GM15510 (cell line): ENCODE data around the gene ADH7.

Experiments
- POLR2A ChIP-seq: IDR thresholded peaks from 3 replicates; pipeline ENCODE4 v1.6.1; 2011; ENCODE audit warnings: borderline replicate concordance; ENCODE audit not compliant: insufficient read length; ENCODE audit errors: extremely low read depth

Gene ADH7

DNA sequence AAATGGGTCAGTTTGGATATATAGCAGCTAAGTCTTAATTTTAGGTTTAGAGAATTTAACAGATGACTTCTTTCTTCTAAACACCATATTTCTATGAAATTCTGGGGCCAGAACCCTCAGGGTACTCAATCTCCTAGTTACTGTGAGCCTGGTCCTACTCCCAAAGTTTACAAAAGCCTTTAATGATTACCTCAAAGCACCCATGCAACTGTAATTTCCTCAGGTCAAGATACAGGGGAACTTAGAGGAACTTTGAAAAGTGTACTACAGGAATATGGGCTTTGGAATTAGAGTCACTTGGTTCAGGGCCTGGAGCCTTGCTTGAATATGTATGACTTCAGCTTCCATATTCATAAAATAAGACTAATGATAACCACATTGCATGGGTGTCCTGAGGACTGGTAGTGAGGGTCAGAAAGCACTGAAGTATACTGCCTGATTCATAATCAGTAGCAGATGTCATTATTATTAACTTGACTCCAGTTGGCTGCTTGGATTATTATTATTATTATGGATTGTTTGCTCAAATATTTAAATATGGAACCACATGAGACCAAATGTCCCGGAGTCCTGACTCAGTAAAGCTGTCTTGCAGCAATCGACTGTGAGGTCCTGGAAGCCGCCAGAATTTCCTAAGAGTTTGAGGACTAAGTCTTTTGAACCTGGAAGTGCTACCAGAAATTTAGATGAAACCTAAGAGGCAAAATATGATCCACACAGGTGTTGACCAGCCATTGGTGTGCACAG, 2.0 kb upstream of the ADH7 start:
- TF ChIP-seq POLR2A, result no peak

GRCh38 chr4:99436462-99436861, 1.3 kb upstream of the ADH7 start:
- TF ChIP-seq POLR2A, result no peak

DNA sequence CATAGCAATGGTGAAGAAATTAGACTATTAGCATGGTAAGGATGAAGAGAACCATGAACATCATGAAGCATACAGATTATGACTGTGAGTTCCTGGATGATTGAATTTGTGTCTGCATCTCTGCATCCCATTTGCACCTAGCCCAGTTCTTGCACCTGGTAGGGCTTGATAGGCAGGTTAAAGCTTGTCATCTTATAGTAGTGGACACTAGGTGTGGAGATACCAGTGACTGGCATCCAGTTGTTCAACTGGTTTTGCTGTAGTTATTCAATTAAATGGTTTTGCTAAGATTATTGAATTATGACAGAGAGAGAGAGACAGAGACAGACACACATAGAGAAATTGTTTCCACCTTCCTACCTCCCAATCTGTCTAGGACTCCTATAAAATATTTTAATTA, 5.0 kb downstream of the ADH7 start:
- TF ChIP-seq POLR2A, result no peak

GRCh38 chr4:99417125-99417524, 18.0 kb downstream of the ADH7 start:
- no peak for TF ChIP-seq POLR2A

DNA sequence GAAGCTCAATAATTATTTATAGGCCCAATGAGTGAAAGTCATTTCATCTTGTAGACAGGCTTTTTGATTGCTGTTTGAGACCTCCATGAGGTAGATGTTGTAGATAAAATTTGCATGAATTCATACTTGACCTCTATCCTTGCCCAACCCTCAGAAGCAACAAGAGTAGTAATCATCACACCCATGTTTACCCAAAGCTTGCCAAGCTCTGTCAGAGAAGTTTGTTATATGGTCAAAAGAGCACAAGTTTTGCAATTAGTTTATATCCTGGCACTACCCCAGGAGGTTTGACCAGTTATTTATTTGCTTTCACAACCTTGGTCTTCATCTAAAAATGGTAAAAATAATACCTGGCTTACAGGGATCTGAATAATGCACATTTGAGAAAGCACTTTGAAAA, 20.7 kb downstream of the ADH7 start:
- TF ChIP-seq POLR2A, result no peak

DNA sequence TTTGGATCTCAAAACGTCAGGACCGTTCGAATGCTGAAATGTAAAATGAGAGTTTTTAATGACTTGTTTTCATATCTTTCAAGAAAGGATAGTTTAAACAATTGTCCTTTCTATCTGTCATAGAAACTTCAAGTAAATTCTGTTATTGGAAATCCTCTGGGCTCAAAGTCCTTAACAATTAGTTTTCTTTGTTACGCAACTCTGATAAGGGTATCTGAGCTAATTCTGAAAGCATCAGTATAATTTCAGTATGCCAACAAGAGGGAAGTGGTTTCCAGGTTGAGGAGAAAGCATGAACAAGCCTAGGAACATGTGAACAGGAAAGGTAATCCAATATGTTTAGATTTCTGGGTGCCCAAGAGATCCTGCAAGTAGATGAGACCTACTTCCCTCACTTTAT, 22.0 kb downstream of the ADH7 start:
- TF ChIP-seq POLR2A, result no peak

DNA sequence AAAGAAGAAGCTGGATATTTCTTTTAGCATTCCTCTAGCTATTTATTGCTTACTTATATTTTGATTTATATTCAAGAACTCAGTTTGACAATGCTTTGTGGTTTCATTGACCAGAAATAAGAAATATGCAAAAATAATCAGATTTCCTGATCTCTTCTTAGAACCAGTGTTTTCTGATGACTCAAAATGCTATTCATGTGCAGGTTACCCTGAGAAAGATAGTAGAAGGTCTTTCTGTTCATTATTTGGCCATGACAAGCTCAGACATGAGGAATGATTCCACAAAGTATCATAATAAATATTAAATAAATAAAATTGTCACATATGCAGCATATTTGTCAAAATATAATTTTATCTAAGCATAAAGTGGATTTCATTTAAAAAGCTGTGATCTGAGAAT, 24.1 kb downstream of the ADH7 start:
- TF ChIP-seq POLR2A, result no peak

- TF ChIP-seq POLR2A, result no peak
Measured at GRCh38 chr4:99410075-99410474, 25.1 kb downstream of the ADH7 start.

- TF ChIP-seq POLR2A, result no peak
Measured at GRCh38 chr4:99408346-99408745, 26.8 kb downstream of the ADH7 start.

DNA sequence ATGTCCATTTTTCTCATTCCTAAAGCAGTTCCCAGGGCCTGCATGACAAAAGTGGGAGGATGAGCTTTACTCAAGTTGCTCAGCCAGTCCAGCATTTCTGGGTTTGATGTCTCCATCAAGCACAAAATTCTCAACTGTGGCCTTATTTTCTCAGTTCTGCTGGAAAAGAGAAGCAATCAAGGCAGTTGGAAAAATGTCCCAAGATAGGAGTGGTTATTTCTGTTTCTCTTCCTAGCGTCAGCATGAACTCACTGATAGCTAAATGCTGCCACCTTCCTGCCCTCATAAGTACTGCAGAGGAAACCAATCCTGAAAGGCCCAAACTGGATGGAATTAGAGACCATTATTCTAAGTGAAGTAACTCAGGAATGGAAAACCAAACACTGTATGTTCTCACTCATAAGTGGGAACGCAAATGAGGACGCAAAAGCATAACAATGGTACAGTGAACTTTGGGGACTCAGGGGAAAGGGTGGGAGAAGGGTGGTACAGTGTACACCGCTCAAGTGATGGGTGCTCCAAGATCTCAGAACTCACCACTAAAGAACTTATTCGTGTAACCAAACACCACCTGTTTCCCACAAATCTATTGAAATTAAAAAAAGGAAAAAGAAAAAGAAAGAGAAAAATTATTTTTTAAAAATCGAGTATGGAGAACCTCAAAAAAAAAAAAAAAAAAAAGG, 29.6 kb downstream of the ADH7 start:
- TF ChIP-seq POLR2A, result no peak

- no peak for TF ChIP-seq POLR2A
Measured at GRCh38 chr4:99404595-99405287, 30.4 kb downstream of the ADH7 start.

DNA sequence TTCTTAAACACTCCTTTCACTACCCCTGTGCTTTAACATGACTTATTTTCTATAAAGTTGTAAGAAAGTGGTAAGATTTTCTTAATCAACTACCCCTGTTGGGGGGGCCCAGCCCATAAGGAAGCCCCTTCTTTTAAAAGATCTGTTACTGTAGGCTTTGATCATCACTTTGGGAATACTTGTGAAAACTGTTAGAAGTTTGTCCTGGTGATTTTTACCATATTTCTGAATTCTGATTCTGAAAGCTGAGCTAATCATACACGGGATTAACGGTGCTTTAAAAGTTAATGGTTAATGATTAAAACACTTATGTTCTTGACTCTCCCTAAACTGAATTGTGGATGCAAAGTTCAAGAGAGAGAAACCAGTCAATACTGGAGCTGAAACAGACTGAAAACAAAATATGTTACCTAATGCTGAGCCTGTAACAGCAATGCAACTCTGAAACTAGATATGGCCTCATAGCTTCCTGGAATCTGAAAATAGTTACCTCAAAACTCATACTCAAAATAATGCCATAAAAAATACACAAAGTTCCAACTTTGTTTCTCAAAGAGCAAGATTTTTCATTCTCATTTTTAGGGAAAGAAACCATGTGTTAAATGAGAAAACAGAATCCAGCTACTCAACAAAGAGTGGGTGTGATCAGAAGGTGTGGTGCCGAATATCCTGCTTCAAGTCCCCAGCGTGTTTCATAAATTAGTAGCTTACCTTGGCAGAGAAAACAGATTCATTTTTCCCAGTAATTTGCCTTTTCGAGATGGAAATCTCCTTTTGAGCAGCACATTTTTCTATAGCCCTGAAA, 31.6 kb downstream of the ADH7 start:
- TF ChIP-seq POLR2A, result no peak

GRCh38 chr4:99402765-99403164, 32.4 kb downstream of the ADH7 start:
- no peak for TF ChIP-seq POLR2A

DNA sequence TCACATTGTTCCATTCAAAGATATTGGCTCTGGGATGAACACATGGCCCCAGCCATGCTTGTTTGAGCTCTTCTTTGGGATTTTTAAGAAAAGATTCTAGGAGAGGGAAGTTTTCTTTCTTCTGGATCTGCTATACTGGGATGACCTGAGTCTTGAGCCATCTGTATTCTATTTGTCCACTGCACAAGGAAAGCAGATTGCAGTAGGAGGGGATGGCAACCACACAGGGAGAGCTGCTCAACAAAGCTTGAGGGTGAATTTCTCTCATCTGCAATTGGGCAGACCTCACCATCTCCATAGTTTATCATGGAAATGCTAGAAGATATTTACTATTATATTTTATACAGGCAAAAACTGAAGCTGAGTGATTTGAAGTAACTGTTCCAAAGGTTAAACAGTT, 34.3 kb downstream of the ADH7 start:
- TF ChIP-seq POLR2A, result no peak

GRCh38 chr4:99399017-99399416, 36.1 kb downstream of the ADH7 start:
- no peak for TF ChIP-seq POLR2A

- no peak for TF ChIP-seq POLR2A
Measured at GRCh38 chr4:99395595-99396364, 39.4 kb downstream of the ADH7 start.
